Thoracic aorta (tissue), 2 donors: Measurements from ENCODE around the gene FBXO3. TPM values are rescaled to one million over a fixed set of nuclear protein-coding genes. Genes with fewer than 3 reads are reported as not detected.
"Not testable (repeated sequence)": the region's sequence is repeated elsewhere in the genome, so short reads cannot be mapped to it uniquely, and the experiment has no call there.

ENCODE experiments used
- ATAC-seq: fragments of 150-250 bp; one replicate; pipeline ENCODE4 v1.8.0; 2017; ENCODE audit warnings: low read depth; ENCODE audit not compliant: insufficient number of reproducible peaks, low FRiP score
- DNase-seq: peaks from one replicate; pipeline ENCODE4 v3.0.0-alpha.2; 2020; ENCODE audit warnings: low spot score
- H3K27ac ChIP-seq, 2 donors: fragments of 200-600 bp; sonication (generic); 1 replicate in 1 of 2; 2 replicates in 1 of 2; pipeline ENCODE4 v1.5.1; 2016; ENCODE audit warnings: mild to moderate bottlenecking in 2 of 2, moderate library complexity in 2 of 2
- H3K27me3 ChIP-seq: fragments of 200-600 bp; sonication (generic); replicated peaks from 2 replicates; pipeline ENCODE4 v1.6.0; 2016; ENCODE audit warnings: mild to moderate bottlenecking; ENCODE audit not compliant: insufficient read depth
- H3K36me3 ChIP-seq: fragments of 200-600 bp; sonication (generic); one replicate; pipeline ENCODE4 v1.5.1; 2016
- H3K4me1 ChIP-seq, 2 donors: fragments of 200-600 bp; sonication (generic); 1 replicate in 1 of 2; 2 replicates in 1 of 2; pipeline versions ENCODE4 v1.5.1 to v1.6.0; 2016; ENCODE audit warnings: low read depth in 2 of 2, mild to moderate bottlenecking in 1 of 2; ENCODE audit not compliant: control insufficient read depth in 1 of 2
- H3K4me3 ChIP-seq: fragments of 200-600 bp; sonication (generic); 2 replicates; pipeline ENCODE4 v1.5.1; 2016; ENCODE audit warnings: mild to moderate bottlenecking
- H3K9me3 ChIP-seq: fragments of 200-600 bp; sonication (generic); 2 replicates; pipeline ENCODE4 v1.5.1; 2016
- CTCF ChIP-seq: fragments of 200-600 bp; sonication (generic); IDR thresholded peaks from one replicate; pipeline ENCODE4 v1.5.1; 2019; ENCODE audit warnings: antibody characterized with exemption
- total RNA-seq, 2 donors: library from RNA; depleted of rRNA; stranded (reverse); fragments of >200 nt; gene quantifications; one replicate each; pipeline versions ENCODE4 v1.1.0 to v1.2.3, GENCODE V29; 2016

Gene FBXO3
- 10 to 100 TPM; 35.1 to 73.8 TPM for total RNA-seq

- Histone ChIP-seq H3K4me3 (peak within 1 kb of the TSS; percentile 92), H3K27ac (peak within 1 kb of the TSS; percentile 71 to 76), H3K36me3 (no peaks in the 10 kb centered on the region), H3K9me3 (no peaks in the 10 kb centered on the region), H3K4me1 (peaks cover 13 to 40% of the 10 kb centered on the region in 2 donors), H3K27me3 (no peaks in the 10 kb centered on the region)
- no peak for TF ChIP-seq CTCF
- ATAC-seq (peak; percentile 64), DNase-seq (peak; percentile 52)
Measured at GRCh38 chr11:33773987-33774735, at the start of gene FBXO3. TSS of gene FBXO3 (minus strand) at chr11:33774520. CDS start at chr11:33774497, 23 bp downstream.

- H3K27me3 ChIP-seq, H3K27ac ChIP-seq, H3K9me3 ChIP-seq, H3K4me1 ChIP-seq, ATAC-seq, H3K4me3 ChIP-seq, DNase-seq, H3K36me3 ChIP-seq: not testable (repeated sequence)
Measured at GRCh38 chr11:33822981-33823380, 48.7 kb upstream of the FBXO3 start.

- DNase-seq = no peak
- Histone ChIP-seq H3K4me1 (no peaks in the 10 kb centered on the region), H3K4me3 (no peak overlapping the region), H3K36me3 (no peaks in the 10 kb centered on the region), H3K27me3 (no peaks in the 10 kb centered on the region), H3K9me3 (no peaks in the 10 kb centered on the region), H3K27ac (no peak overlapping the region)
- ATAC-seq = no peak
- no peak for TF ChIP-seq CTCF
Measured at GRCh38 chr11:33819278-33820035, 45.1 kb upstream of the FBXO3 start.

- no peaks in the 10 kb centered on the region for H3K4me1 ChIP-seq
- no peaks in the 10 kb centered on the region for H3K36me3 ChIP-seq
- no peak overlapping the region for H3K27ac ChIP-seq
- TF ChIP-seq CTCF = peak; percentile 93
- no peak overlapping the region for H3K4me3 ChIP-seq
- ATAC-seq (peak; percentile 76), DNase-seq (peak; percentile 60)
- H3K9me3 ChIP-seq = no peaks in the 10 kb centered on the region
- no peaks in the 10 kb centered on the region for H3K27me3 ChIP-seq
Measured at GRCh38 chr11:33808228-33808828, 34.0 kb upstream of the FBXO3 start.

GRCh38 chr11:33804471-33804870 lies 30.2 kb upstream of the FBXO3 start:
- Histone ChIP-seq H3K9me3 (no peaks in the 10 kb centered on the region), H3K27me3 (peaks cover 4% of the 10 kb centered on the region), H3K4me3 (no peak overlapping the region), H3K27ac (no peak overlapping the region), H3K36me3 (no peaks in the 10 kb centered on the region), H3K4me1 (peaks cover 3 to 7% of the 10 kb centered on the region in 2 donors)
- DNase-seq (no peak), ATAC-seq (no peak)
- no peak for TF ChIP-seq CTCF
